ENCODE data around the gene IFT122. TPM values are rescaled to one million over a fixed set of nuclear protein-coding genes. Genes with fewer than 3 reads are reported as not detected.
"Not testable (repeated sequence)": the region's sequence is repeated elsewhere in the genome, so short reads cannot be mapped to it uniquely, and the experiment has no call there.

The IFT122 gene
- total RNA-seq, 2 donors from 2014 or later: 20.5 to 26.9 TPM

- DNase-seq (no peak), ATAC-seq (replicated peaks in 1 of 2) (no peak)
- H3K4me1 Mint-ChIP-seq (ENCODE audit: low read depth): peaks cover 2% of the 10 kb centered on the region
- peaks cover 0 to 1% of the 10 kb centered on the region in 2 donors for H3K36me3 Mint-ChIP-seq (ENCODE audit: insufficient read depth in 2 of 2)
- no peaks in the 10 kb centered on the region for H3K9me3 Mint-ChIP-seq
- H3K27ac Mint-ChIP-seq: no peak overlapping the region
- no peak overlapping the region for H3K4me3 Mint-ChIP-seq
- no peaks in the 10 kb centered on the region for H3K27me3 Mint-ChIP-seq (ENCODE audit: low read depth)
These were observed 36.6 kb downstream of the IFT122 start for GRCh38 chr3:129476586-129476985.

GRCh38 chr3:129481225-129481765 lies 41.3 kb downstream of the IFT122 start:
- not testable (repeated sequence) for H3K4me3 Mint-ChIP-seq; H3K36me3 Mint-ChIP-seq (ENCODE audit: insufficient read depth in 2 of 2); DNase-seq; H3K27me3 Mint-ChIP-seq (ENCODE audit: low read depth); H3K9me3 Mint-ChIP-seq; H3K4me1 Mint-ChIP-seq (ENCODE audit: low read depth); ATAC-seq (replicated peaks in 1 of 2); H3K27ac Mint-ChIP-seq

- peak overlapping the region; percentile 10 for H3K27ac Mint-ChIP-seq
- H3K36me3 Mint-ChIP-seq (ENCODE audit: insufficient read depth in 2 of 2): peaks cover 0 to 3% of the 10 kb centered on the region in 2 donors
- DNase-seq (peak; percentile 16 to 40), ATAC-seq (replicated peaks in 1 of 2) (peak; percentile 78 to 90)
- no peaks in the 10 kb centered on the region for H3K27me3 Mint-ChIP-seq (ENCODE audit: low read depth)
- H3K4me3 Mint-ChIP-seq: peak overlapping the region in 1 of 2 donors; percentile 9
- H3K4me1 Mint-ChIP-seq (ENCODE audit: low read depth): peaks cover 9% of the 10 kb centered on the region
- H3K9me3 Mint-ChIP-seq: no peaks in the 10 kb centered on the region
These were observed 41.8 kb downstream of the IFT122 start for GRCh38 chr3:129481766-129482332.

GRCh38 chr3:129482721-129483120 lies 42.7 kb downstream of the IFT122 start:
- H3K4me1 Mint-ChIP-seq (ENCODE audit: low read depth): peaks cover 9% of the 10 kb centered on the region
- no peaks in the 10 kb centered on the region for H3K9me3 Mint-ChIP-seq
- H3K4me3 Mint-ChIP-seq: no peak overlapping the region
- no peaks in the 10 kb centered on the region for H3K27me3 Mint-ChIP-seq (ENCODE audit: low read depth)
- DNase-seq: no peak
- ATAC-seq (replicated peaks in 1 of 2): no peak
- H3K36me3 Mint-ChIP-seq (ENCODE audit: insufficient read depth in 2 of 2): peaks cover 0 to 2% of the 10 kb centered on the region in 2 donors
- H3K27ac Mint-ChIP-seq: no peak overlapping the region

- Mint-ChIP-seq H3K4me1 (ENCODE audit: low read depth) (peaks cover 9% of the 10 kb centered on the region), H3K27ac (no peak overlapping the region), H3K36me3 (ENCODE audit: insufficient read depth in 2 of 2) (peaks cover 0 to 2% of the 10 kb centered on the region in 2 donors), H3K9me3 (no peaks in the 10 kb centered on the region), H3K4me3 (no peak overlapping the region), H3K27me3 (ENCODE audit: low read depth) (no peaks in the 10 kb centered on the region)
- no peak for ATAC-seq (replicated peaks in 1 of 2)
- no peak for DNase-seq
These were observed 43.8 kb downstream of the IFT122 start for GRCh38 chr3:129483870-129484269.

GRCh38 chr3:129485146-129485545 lies 45.1 kb downstream of the IFT122 start:
- H3K27me3 Mint-ChIP-seq (ENCODE audit: low read depth); DNase-seq; H3K27ac Mint-ChIP-seq; H3K36me3 Mint-ChIP-seq (ENCODE audit: insufficient read depth in 2 of 2); H3K4me3 Mint-ChIP-seq; H3K9me3 Mint-ChIP-seq; ATAC-seq (replicated peaks in 1 of 2); H3K4me1 Mint-ChIP-seq (ENCODE audit: low read depth): not testable (repeated sequence)

- no peak overlapping the region for H3K27ac Mint-ChIP-seq
These were observed 46.0 kb downstream of the IFT122 start for GRCh38 chr3:129485721-129486663.

GRCh38 chr3:129486664-129487035 lies 46.6 kb downstream of the IFT122 start:
- no peak overlapping the region for H3K27ac Mint-ChIP-seq
- peaks cover 0 to 2% of the 10 kb centered on the region in 2 donors for H3K36me3 Mint-ChIP-seq (ENCODE audit: insufficient read depth in 2 of 2)
- DNase-seq: no peak

More at GRCh38 chr3:129485721-129486663, 46.0 kb downstream of the IFT122 start:
- ATAC-seq (replicated peaks in 1 of 2) (no peak), DNase-seq (no peak)
- H3K9me3 Mint-ChIP-seq: no peaks in the 10 kb centered on the region
- peaks cover 0 to 2% of the 10 kb centered on the region in 2 donors for H3K36me3 Mint-ChIP-seq (ENCODE audit: insufficient read depth in 2 of 2)
- no peak overlapping the region for H3K4me3 Mint-ChIP-seq
- no peaks in the 10 kb centered on the region for H3K27me3 Mint-ChIP-seq (ENCODE audit: low read depth)
- peaks cover 9% of the 10 kb centered on the region for H3K4me1 Mint-ChIP-seq (ENCODE audit: low read depth)

GRCh38 chr3:129487183-129487867 lies 47.3 kb downstream of the IFT122 start:
- DNase-seq (no peak), ATAC-seq (replicated peaks in 1 of 2) (no peak)
- H3K36me3 Mint-ChIP-seq (ENCODE audit: insufficient read depth in 2 of 2): peaks cover 0 to 2% of the 10 kb centered on the region in 2 donors
- H3K27me3 Mint-ChIP-seq (ENCODE audit: low read depth): no peaks in the 10 kb centered on the region
- H3K4me1 Mint-ChIP-seq (ENCODE audit: low read depth): peaks cover under 1% of the 10 kb centered on the region
- H3K27ac Mint-ChIP-seq: no peak overlapping the region
- no peak overlapping the region for H3K4me3 Mint-ChIP-seq
- no peaks in the 10 kb centered on the region for H3K9me3 Mint-ChIP-seq

More at GRCh38 chr3:129486664-129487035, 46.6 kb downstream of the IFT122 start:
- H3K4me3 Mint-ChIP-seq: no peak overlapping the region
- ATAC-seq (replicated peaks in 1 of 2): no peak
- peaks cover 7% of the 10 kb centered on the region for H3K4me1 Mint-ChIP-seq (ENCODE audit: low read depth)
- H3K27me3 Mint-ChIP-seq (ENCODE audit: low read depth): no peaks in the 10 kb centered on the region
- no peaks in the 10 kb centered on the region for H3K9me3 Mint-ChIP-seq

- not testable (repeated sequence) for H3K4me1 Mint-ChIP-seq (ENCODE audit: low read depth); H3K4me3 Mint-ChIP-seq; H3K27me3 Mint-ChIP-seq (ENCODE audit: low read depth); H3K27ac Mint-ChIP-seq; ATAC-seq (replicated peaks in 1 of 2); DNase-seq; H3K9me3 Mint-ChIP-seq; H3K36me3 Mint-ChIP-seq (ENCODE audit: insufficient read depth in 2 of 2)
These were observed 47.9 kb downstream of the IFT122 start for GRCh38 chr3:129487868-129488335.

GRCh38 chr3:129489258-129489657 lies 49.2 kb downstream of the IFT122 start:
- not testable (repeated sequence) for H3K27ac Mint-ChIP-seq; H3K4me1 Mint-ChIP-seq (ENCODE audit: low read depth); H3K36me3 Mint-ChIP-seq (ENCODE audit: insufficient read depth in 2 of 2)

GRCh38 chr3:129490273-129490675 lies 50.2 kb downstream of the IFT122 start:
- H3K27ac Mint-ChIP-seq: no peak overlapping the region

More at GRCh38 chr3:129489258-129489657, 49.2 kb downstream of the IFT122 start:
- ATAC-seq (replicated peaks in 1 of 2); H3K4me3 Mint-ChIP-seq; H3K9me3 Mint-ChIP-seq; H3K27me3 Mint-ChIP-seq (ENCODE audit: low read depth); DNase-seq: not testable (repeated sequence)

More at GRCh38 chr3:129490273-129490675, 50.2 kb downstream of the IFT122 start:
- ATAC-seq (replicated peaks in 1 of 2) (peak; percentile 80 to 93), DNase-seq (peak; percentile 43 to 53)
- Mint-ChIP-seq H3K4me3 (no peak overlapping the region), H3K4me1 (ENCODE audit: low read depth) (no peaks in the 10 kb centered on the region), H3K27me3 (ENCODE audit: low read depth) (no peaks in the 10 kb centered on the region), H3K9me3 (no peaks in the 10 kb centered on the region), H3K36me3 (ENCODE audit: insufficient read depth in 2 of 2) (no peaks in the 10 kb centered on the region)
